ENCODE results near the gene TBR1.

TBR1 gene

DNA sequence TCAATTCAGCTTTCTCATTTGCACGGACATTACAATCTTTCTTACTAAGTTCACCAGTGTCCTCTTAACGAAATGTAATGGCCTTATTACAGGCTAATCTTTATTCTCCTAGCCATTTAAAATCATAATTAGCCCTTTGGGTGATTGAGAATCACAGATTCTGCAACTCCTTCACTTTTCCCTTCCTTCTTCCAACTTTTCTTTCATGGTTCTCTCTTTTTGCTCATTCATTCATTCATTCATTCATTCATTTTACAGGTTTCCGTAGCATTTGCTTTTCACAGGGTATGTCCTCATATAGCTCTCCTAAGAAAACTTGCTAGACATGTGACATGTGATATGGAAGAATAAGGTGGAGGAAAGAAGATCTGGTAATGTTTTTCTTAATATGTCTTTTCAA is 16.0 kb downstream of the TBR1 start:
- TF ChIP-seq, protein P1, sequence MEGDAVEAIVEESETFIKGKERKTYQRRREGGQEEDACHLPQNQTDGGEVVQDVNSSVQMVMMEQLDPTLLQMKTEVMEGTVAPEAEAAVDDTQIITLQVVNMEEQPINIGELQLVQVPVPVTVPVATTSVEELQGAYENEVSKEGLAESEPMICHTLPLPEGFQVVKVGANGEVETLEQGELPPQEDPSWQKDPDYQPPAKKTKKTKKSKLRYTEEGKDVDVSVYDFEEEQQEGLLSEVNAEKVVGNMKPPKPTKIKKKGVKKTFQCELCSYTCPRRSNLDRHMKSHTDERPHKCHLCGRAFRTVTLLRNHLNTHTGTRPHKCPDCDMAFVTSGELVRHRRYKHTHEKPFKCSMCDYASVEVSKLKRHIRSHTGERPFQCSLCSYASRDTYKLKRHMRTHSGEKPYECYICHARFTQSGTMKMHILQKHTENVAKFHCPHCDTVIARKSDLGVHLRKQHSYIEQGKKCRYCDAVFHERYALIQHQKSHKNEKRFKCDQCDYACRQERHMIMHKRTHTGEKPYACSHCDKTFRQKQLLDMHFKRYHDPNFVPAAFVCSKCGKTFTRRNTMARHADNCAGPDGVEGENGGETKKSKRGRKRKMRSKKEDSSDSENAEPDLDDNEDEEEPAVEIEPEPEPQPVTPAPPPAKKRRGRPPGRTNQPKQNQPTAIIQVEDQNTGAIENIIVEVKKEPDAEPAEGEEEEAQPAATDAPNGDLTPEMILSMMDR (IDR thresholded peaks at IDR 0.05; ENCODE audit: low read depth, low read length): no peak
- DNase-seq (ENCODE audit: extremely low read depth, low read depth): no peak

DNA sequence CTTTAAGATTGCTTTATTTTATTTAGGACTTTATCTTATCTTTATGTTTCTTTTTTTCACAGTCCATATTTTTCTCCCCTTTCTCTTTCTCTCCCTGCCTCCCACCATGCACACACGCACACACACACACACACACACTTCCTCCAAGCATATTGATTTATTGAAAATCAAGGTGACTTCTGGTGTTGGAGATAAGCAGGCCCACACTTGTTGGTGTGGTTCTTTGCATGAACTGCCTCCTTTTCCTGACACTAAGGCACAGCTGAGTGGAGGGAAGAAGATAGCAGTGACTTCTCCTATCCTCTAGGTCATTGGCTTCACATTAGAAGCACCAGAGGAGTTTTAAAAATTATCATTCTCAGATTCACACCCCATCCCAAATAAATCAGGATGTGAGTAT is 18.0 kb downstream of the TBR1 start:
- TF ChIP-seq, protein P1 (IDR thresholded peaks at IDR 0.05; ENCODE audit: low read depth, low read length): no peak
- no peak for DNase-seq (ENCODE audit: extremely low read depth, low read depth)

GRCh38 chr2:161436411-161436810 is 20.3 kb downstream of the TBR1 start:
- peak; percentile 56 for DNase-seq (ENCODE audit: extremely low read depth, low read depth)
- TF ChIP-seq, protein P1 (IDR thresholded peaks at IDR 0.05; ENCODE audit: low read depth, low read length): no peak

GRCh38 chr2:161438598-161438997 is 22.5 kb downstream of the TBR1 start:
- TF ChIP-seq, protein P1 (IDR thresholded peaks at IDR 0.05; ENCODE audit: low read depth, low read length): no peak
- no peak for DNase-seq (ENCODE audit: extremely low read depth, low read depth)

GRCh38 chr2:161445097-161445496 is 29.0 kb downstream of the TBR1 start:
- no peak for DNase-seq (ENCODE audit: extremely low read depth, low read depth)
- TF ChIP-seq, protein P1 (IDR thresholded peaks at IDR 0.05; ENCODE audit: low read depth, low read length): no peak

GRCh38 chr2:161448431-161448830 is 32.3 kb downstream of the TBR1 start:
- TF ChIP-seq, protein P1 (IDR thresholded peaks at IDR 0.05; ENCODE audit: low read depth, low read length): no peak
- DNase-seq (ENCODE audit: extremely low read depth, low read depth): no peak

GRCh38 chr2:161471631-161472030 is 55.5 kb downstream of the TBR1 start:
- no peak for DNase-seq (ENCODE audit: extremely low read depth, low read depth)
- TF ChIP-seq, protein P1 (IDR thresholded peaks at IDR 0.05; ENCODE audit: low read depth, low read length): no peak

All from AG09319 (cell line).